A673 (cell line): ENCODE results near the gene PKN1.

Experiments used
- CTCF ChIP-seq: fragments of 300-800, 200-600 bp; sonication (generic); conservative IDR thresholded peaks from 2 replicates; pipeline ENCODE4 v1.5.1; 2017; ENCODE audit warnings: low read depth, mild to moderate bottlenecking, antibody characterized with exemption, low read length, moderate library complexity, mixed read lengths
- EZH2 ChIP-seq: fragments of 200-600 bp; sonication (generic); IDR thresholded peaks from 2 replicates; pipeline ENCODE4 v1.6.1; 2017; ENCODE audit warnings: borderline replicate concordance, low read depth, mild to moderate bottlenecking, mixed read lengths, antibody characterized with exemption, low read length; ENCODE audit not compliant: poor library complexity, severe bottlenecking

- TF ChIP-seq CTCF (no peak), EZH2 (no peak)
Measured at GRCh38 chr19:14402332-14403144, 30.6 kb upstream of the PKN1 start.
